Measurements from ENCODE around the gene PRKCZ. TPM values are rescaled to one million over a fixed set of nuclear protein-coding genes. Genes with fewer than 3 reads are reported as not detected.

The PRKCZ gene
- total and polyA plus RNA-seq, 2 donors (not counting 1 experiment from before 2014, with no cell fraction given) = 1.6 to 2.0 TPM

DNA sequence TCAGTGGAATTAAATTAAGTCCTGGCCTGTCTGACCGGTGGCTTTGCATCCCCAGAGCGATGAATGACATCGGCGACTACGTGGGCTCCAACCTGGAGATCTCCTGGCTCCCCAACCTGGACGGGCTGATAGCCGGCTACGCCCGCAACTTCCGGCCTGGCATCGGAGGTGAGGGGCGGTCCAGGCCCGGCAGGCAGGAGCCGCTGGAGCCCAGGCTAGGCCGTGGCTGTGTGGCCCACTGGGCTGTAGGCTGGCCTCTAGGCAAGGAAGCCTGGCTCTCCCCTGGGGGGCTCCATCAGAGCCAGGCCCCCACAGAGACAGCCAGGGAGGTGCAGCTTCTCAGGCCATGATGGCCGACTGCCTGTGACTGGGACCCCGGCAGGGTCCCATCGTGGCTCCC lies 25.3 kb upstream of the PRKCZ start:
- Histone ChIP-seq H3K4me1 (ENCODE audit: control insufficient read depth, extremely low read depth, insufficient read depth, low read length) (no peaks in the 10 kb centered on the region), H3K27ac (ENCODE audit: insufficient read depth, low read length) (no peak overlapping the region), H2AFZ (ENCODE audit: low read length) (no peak overlapping the region), H3K9me3 (ENCODE audit: control insufficient read depth, insufficient read depth, low read depth, low read length) (no peaks in the 10 kb centered on the region), H3K4me2 (ENCODE audit: extremely low read depth, insufficient read depth, low read length) (no peak overlapping the region), H3K9ac (ENCODE audit: insufficient read depth, low read length) (no peak overlapping the region), H4K20me1 (ENCODE audit: control insufficient read depth, extremely low read depth, insufficient read depth, low read length) (no peaks in the 10 kb centered on the region), H3K79me2 (ENCODE audit: control insufficient read depth, insufficient read depth, low read length) (no peaks in the 10 kb centered on the region), H3K27me3 (ENCODE audit: control insufficient read depth, insufficient read depth, low read length) (peaks cover 19% of the 10 kb centered on the region), H3K36me3 (ENCODE audit: control insufficient read depth, insufficient read depth, low read length) (no peaks in the 10 kb centered on the region), H3K4me3 (replicated peaks in 1 of 4; ENCODE audit: control extremely low read depth in 1 of 4, insufficient read depth in 1 of 4, low read depth in 3 of 4, low read length in 4 of 4) (no peak overlapping the region)
- TF ChIP-seq, protein P1, sequence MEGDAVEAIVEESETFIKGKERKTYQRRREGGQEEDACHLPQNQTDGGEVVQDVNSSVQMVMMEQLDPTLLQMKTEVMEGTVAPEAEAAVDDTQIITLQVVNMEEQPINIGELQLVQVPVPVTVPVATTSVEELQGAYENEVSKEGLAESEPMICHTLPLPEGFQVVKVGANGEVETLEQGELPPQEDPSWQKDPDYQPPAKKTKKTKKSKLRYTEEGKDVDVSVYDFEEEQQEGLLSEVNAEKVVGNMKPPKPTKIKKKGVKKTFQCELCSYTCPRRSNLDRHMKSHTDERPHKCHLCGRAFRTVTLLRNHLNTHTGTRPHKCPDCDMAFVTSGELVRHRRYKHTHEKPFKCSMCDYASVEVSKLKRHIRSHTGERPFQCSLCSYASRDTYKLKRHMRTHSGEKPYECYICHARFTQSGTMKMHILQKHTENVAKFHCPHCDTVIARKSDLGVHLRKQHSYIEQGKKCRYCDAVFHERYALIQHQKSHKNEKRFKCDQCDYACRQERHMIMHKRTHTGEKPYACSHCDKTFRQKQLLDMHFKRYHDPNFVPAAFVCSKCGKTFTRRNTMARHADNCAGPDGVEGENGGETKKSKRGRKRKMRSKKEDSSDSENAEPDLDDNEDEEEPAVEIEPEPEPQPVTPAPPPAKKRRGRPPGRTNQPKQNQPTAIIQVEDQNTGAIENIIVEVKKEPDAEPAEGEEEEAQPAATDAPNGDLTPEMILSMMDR (conservative IDR thresholded peaks at IDR 0.05 in 1 of 2, IDR thresholded peaks at IDR 0.05 in 1 of 2; ENCODE audit: low read depth in 1 of 2, low read length in 2 of 2) = no peak
- no peak for TF ChIP-seq EZH2 (IDR thresholded peaks at IDR 0.05; ENCODE audit: low read length, missing control alignments)
- DNase-seq (ENCODE audit: low read depth in 2 of 2) = no peak

DNA sequence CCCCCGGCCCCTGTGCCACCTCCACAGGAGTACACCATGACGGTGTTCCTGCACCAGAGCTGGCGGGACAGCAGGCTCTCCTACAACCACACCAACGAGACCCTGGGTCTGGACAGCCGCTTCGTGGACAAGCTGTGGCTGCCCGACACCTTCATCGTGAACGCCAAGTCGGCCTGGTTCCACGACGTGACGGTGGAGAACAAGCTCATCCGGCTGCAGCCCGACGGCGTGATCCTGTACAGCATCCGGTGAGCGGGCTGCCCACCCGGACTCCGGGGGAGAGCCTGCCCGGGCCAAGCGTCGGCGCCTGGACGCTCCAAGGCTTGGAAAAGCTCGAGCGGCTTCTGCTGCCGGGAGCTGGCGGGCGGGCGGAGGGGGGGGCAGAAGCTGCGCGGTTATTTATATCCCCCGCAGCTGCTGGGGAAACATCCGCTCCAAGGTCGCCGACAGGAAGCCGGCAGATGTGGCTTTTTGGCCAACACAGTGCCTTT lies 24.7 kb upstream of the PRKCZ start:
- DNase-seq (ENCODE audit: low read depth in 2 of 2) = no peak
- peak; percentile 59 for TF ChIP-seq EZH2 (IDR thresholded peaks at IDR 0.05; ENCODE audit: low read length, missing control alignments)
- TF ChIP-seq, protein P1 (conservative IDR thresholded peaks at IDR 0.05 in 1 of 2, IDR thresholded peaks at IDR 0.05 in 1 of 2; ENCODE audit: low read depth in 1 of 2, low read length in 2 of 2) = no peak
- H3K9ac ChIP-seq (ENCODE audit: insufficient read depth, low read length) = no peak overlapping the region
- H3K4me3 ChIP-seq (replicated peaks in 1 of 4; ENCODE audit: control extremely low read depth in 1 of 4, insufficient read depth in 1 of 4, low read depth in 3 of 4, low read length in 4 of 4) = no peak overlapping the region
- H3K4me1 ChIP-seq (ENCODE audit: control insufficient read depth, extremely low read depth, insufficient read depth, low read length) = no peaks in the 10 kb centered on the region
- no peaks in the 10 kb centered on the region for H4K20me1 ChIP-seq (ENCODE audit: control insufficient read depth, extremely low read depth, insufficient read depth, low read length)
- H2AFZ ChIP-seq (ENCODE audit: low read length) = peak overlapping the region; percentile 35
- no peaks in the 10 kb centered on the region for H3K79me2 ChIP-seq (ENCODE audit: control insufficient read depth, insufficient read depth, low read length)
- H3K27ac ChIP-seq (ENCODE audit: insufficient read depth, low read length) = no peak overlapping the region
- no peaks in the 10 kb centered on the region for H3K36me3 ChIP-seq (ENCODE audit: control insufficient read depth, insufficient read depth, low read length)
- no peak overlapping the region for H3K4me2 ChIP-seq (ENCODE audit: extremely low read depth, insufficient read depth, low read length)
- no peaks in the 10 kb centered on the region for H3K9me3 ChIP-seq (ENCODE audit: control insufficient read depth, insufficient read depth, low read depth, low read length)
- peaks cover 12% of the 10 kb centered on the region for H3K27me3 ChIP-seq (ENCODE audit: control insufficient read depth, insufficient read depth, low read length)

DNA sequence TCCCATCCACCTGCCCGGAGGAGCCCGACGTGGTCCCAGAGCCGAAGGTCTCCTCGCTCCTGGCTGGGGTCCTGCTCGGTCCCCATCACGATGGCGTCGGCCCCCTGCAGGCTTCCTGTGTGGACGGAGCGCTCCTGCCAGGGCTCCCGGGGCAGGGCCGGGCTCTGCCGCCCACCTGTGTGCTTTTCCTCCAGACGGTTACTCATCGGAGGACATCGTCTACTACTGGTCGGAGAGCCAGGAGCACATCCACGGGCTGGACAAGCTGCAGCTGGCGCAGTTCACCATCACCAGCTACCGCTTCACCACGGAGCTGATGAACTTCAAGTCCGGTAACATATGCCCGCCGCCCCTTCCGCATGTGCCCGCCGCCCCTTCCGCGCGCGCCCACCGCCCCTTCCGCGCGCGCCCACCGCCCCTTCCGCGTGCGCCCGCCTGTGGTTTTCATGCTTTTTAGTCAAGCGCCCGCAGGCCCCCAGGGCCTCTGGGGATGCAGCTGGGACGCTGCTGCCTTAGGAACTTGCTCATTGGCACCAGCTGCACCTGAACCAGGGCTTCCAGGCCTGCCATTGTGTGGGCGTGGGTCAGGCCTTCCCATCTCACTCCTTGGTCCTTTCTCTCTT lies 22.1 kb upstream of the PRKCZ start:
- Histone ChIP-seq H3K27me3 (ENCODE audit: control insufficient read depth, insufficient read depth, low read length) (peaks cover 10% of the 10 kb centered on the region), H3K79me2 (ENCODE audit: control insufficient read depth, insufficient read depth, low read length) (no peaks in the 10 kb centered on the region)
- DNase-seq (ENCODE audit: low read depth in 2 of 2) = no peak

More for the DNA sequence above, 22.1 kb upstream of the PRKCZ start:
- H3K36me3 ChIP-seq (ENCODE audit: control insufficient read depth, insufficient read depth, low read length) = no peaks in the 10 kb centered on the region
- H3K4me1 ChIP-seq (ENCODE audit: control insufficient read depth, extremely low read depth, insufficient read depth, low read length) = no peaks in the 10 kb centered on the region
- no peak overlapping the region for H2AFZ ChIP-seq (ENCODE audit: low read length)
- H3K27ac ChIP-seq (ENCODE audit: insufficient read depth, low read length) = no peak overlapping the region
- no peaks in the 10 kb centered on the region for H4K20me1 ChIP-seq (ENCODE audit: control insufficient read depth, extremely low read depth, insufficient read depth, low read length)
- H3K9ac ChIP-seq (ENCODE audit: insufficient read depth, low read length) = no peak overlapping the region
- no peaks in the 10 kb centered on the region for H3K9me3 ChIP-seq (ENCODE audit: control insufficient read depth, insufficient read depth, low read depth, low read length)
- H3K4me2 ChIP-seq (ENCODE audit: extremely low read depth, insufficient read depth, low read length) = no peak overlapping the region
- H3K4me3 ChIP-seq (replicated peaks in 1 of 4; ENCODE audit: control extremely low read depth in 1 of 4, insufficient read depth in 1 of 4, low read depth in 3 of 4, low read length in 4 of 4) = no peak overlapping the region
- no peak for TF ChIP-seq EZH2 (IDR thresholded peaks at IDR 0.05; ENCODE audit: low read length, missing control alignments)
- TF ChIP-seq, protein P1 (conservative IDR thresholded peaks at IDR 0.05 in 1 of 2, IDR thresholded peaks at IDR 0.05 in 1 of 2; ENCODE audit: low read depth in 1 of 2, low read length in 2 of 2) = no peak
